SK-MEL-5 (cell line): Measurements from ENCODE around the gene THAP7. TPM values are rescaled to one million over a fixed set of nuclear protein-coding genes. Genes with fewer than 3 reads are reported as not detected.

Experiments
- small RNA-seq, 2 experiments: library from RNA; depleted of rRNA; stranded (forward); fragments of <200 nt; gene quantifications; one replicate each; pipeline ENCODE3, GENCODE V24; 2014
- total RNA-seq: library from RNA; depleted of rRNA; stranded (reverse); fragments of >200 nt; shearing (Covaris generic); gene quantifications from 2 replicates; pipeline ENCODE4 v1.2.3, GENCODE V29; 2014; rRNA removed

Gene THAP7
- total RNA-seq, 1 experiment from 2014 or later = 55.3 TPM

Small RNA genes lying within 50 kb of the gene (small RNA-seq; reads per million reads assigned to genes)
- gene MIR649 = 0 reads per million in 2 experiments

Other genes starting within 250 kb of the THAP7 start
- gene SERPIND1, start 228.0 kb downstream of the THAP7 start, total RNA-seq = 0.34 TPM in 1 of 2 replicates, not detected in the other
- gene PI4KA, start 143.3 kb downstream of the THAP7 start, total RNA-seq = 29.3 and 33.6 TPM in 2 replicates
- 10.0 and 10.7 TPM in 2 replicates for gene SNAP29, start 143.1 kb downstream of the THAP7 start, total RNA-seq
- gene CRKL, start 84.7 kb downstream of the THAP7 start, total RNA-seq = 33.5 and 36.3 TPM in 2 replicates
- 3.2 and 3.9 TPM in 2 replicates for gene AIFM3, start 34.9 kb downstream of the THAP7 start, total RNA-seq
- gene LZTR1, start 19.8 kb downstream of the THAP7 start, total RNA-seq = 34.1 and 36.7 TPM in 2 replicates
- 1.4 and 2.7 TPM in 2 replicates for gene P2RX6, start 13.0 kb upstream of the THAP7 start, total RNA-seq
- 2.0 and 2.9 TPM in 2 replicates for gene SLC7A4, start 30.4 kb upstream of the THAP7 start, total RNA-seq
- 0.03 TPM in 1 of 2 replicates, not detected in the other for gene LRRC74B, start 43.8 kb upstream of the THAP7 start, total RNA-seq